ENCODE measurements around the gene TAF11L13. TPM values are rescaled to one million over a fixed set of nuclear protein-coding genes. Genes with fewer than 3 reads are reported as not detected.

TAF11L13 gene
- total and polyA plus RNA-seq, 10 of the 15 experiments (the other 5 are each of a cell fraction or from before 2014, with no cell fraction given), result not detected

GRCh38 chr5:17625686-17626085 is 6.2 kb upstream of the TAF11L13 start:
- SMC1A ChIA-PET (ENCODE audit: uncharacterized antibody, unreplicated experiment), result no interaction called here

DNA sequence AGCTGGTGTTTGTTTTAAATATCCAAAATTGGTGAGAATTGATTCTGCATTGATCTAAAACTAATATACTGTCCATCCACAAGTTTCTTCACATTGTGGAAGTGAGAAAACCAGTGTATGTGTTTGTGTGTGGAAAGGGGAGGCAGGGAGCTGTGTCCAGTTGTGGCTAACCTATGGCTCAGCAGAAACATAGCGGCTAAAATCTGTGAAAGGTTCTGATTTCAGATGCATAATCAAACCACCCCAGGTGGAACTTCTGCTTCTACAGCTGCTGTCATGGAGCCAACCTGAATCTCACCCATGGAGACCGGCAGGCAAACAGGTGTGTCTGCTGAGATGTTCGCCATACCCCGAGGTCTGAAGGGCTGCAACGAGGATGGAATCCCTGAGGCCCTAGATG is 2.3 kb downstream of the TAF11L13 start, which contains the start of gene TAF11L14:
TSS of gene TAF11L14 (plus strand) at position 301 of the 400 bp plus-strand sequence.
- Histone ChIP-seq H3K27ac (ENCODE audit: control insufficient read depth, insufficient read depth) (no peak within 1 kb of the TSS), H4K20me1 (ENCODE audit: control insufficient read depth, insufficient read depth) (no peaks in the 10 kb centered on the region), H3K36me3 (ENCODE audit: control insufficient read depth in 2 of 2, insufficient read depth in 2 of 2, low read length in 1 of 2) (no peaks in the 10 kb centered on the region), H2AFZ (ENCODE audit: control insufficient read depth, low read depth, low read length) (no peak within 1 kb of the TSS), H3K4me1 (ENCODE audit: control insufficient read depth, insufficient read depth, low read length) (no peaks in the 10 kb centered on the region), H3K27me3 (replicated peaks in 1 of 2; ENCODE audit: control insufficient read depth in 2 of 2, insufficient read depth in 2 of 2, low read length in 1 of 2) (no peaks in the 10 kb centered on the region), H3K9me3 (replicated peaks; ENCODE audit: control insufficient read depth, insufficient read depth, low read length) (no peaks in the 10 kb centered on the region), H3K4me2 (ENCODE audit: control insufficient read depth, insufficient read depth) (no peak within 1 kb of the TSS), H3K79me2 (ENCODE audit: control insufficient read depth, insufficient read depth, low read length) (no peaks in the 10 kb centered on the region), H3K9ac (ENCODE audit: control insufficient read depth, insufficient read depth, low read length) (no peak within 1 kb of the TSS), H3K4me3 (no peak within 1 kb of the TSS)
- no peak for FAIRE-seq
- SMC1A ChIA-PET (ENCODE audit: uncharacterized antibody, unreplicated experiment), result no interaction called here
- intact Hi-C loops (cut with micrococcal nuclease; ENCODE audit: unreplicated experiment) (no loop called here), in situ Hi-C loops (cut with MboI) (no loop called here)
- ATAC-seq, result no peak
- 24% methylated on average over 5 of the region's 5 CpGs for WGBS (ENCODE audit: insufficient coverage, insufficient replicate concordance, low lambda C conversion rate, missing lambda C conversion rate)
- DNase-seq (ENCODE audit: low read depth, low spot score), result no peak
- POLR2A ChIA-PET, result no interaction called here
- RAD21 ChIA-PET (ENCODE audit: unreplicated experiment), result no interaction called here
- TF ChIP-seq, protein P1, sequence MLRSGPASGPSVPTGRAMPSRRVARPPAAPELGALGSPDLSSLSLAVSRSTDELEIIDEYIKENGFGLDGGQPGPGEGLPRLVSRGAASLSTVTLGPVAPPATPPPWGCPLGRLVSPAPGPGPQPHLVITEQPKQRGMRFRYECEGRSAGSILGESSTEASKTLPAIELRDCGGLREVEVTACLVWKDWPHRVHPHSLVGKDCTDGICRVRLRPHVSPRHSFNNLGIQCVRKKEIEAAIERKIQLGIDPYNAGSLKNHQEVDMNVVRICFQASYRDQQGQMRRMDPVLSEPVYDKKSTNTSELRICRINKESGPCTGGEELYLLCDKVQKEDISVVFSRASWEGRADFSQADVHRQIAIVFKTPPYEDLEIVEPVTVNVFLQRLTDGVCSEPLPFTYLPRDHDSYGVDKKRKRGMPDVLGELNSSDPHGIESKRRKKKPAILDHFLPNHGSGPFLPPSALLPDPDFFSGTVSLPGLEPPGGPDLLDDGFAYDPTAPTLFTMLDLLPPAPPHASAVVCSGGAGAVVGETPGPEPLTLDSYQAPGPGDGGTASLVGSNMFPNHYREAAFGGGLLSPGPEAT (IDR thresholded peaks at IDR 0.05; ENCODE audit: low read depth), result no peak
- TF ChIP-seq BHLHE40 (IDR thresholded peaks at IDR 0.05; ENCODE audit: borderline replicate concordance in 1 of 2, low read depth in 2 of 2, low read length in 1 of 2), result no peak
- no peak for TF ChIP-seq YBX1 (IDR thresholded peaks at IDR 0.05)
- no peak for TF ChIP-seq SMC3 (IDR thresholded peaks at IDR 0.05; ENCODE audit: borderline replicate concordance, low read length)
- TF ChIP-seq POLR2AphosphoS5 (IDR thresholded peaks at IDR 0.05; ENCODE audit: low read length), result no peak
- no peak for TF ChIP-seq MXI1 (IDR thresholded peaks at IDR 0.05; ENCODE audit: low read depth, low read length)
- no peak for TF ChIP-seq FOS (IDR thresholded peaks at IDR 0.05; ENCODE audit: borderline replicate concordance, extremely low read depth, insufficient read length)
- no peak for TF ChIP-seq RUNX3 (IDR thresholded peaks at IDR 0.05; ENCODE audit: low read length)
- no peak for TF ChIP-seq RFX5 (IDR thresholded peaks at IDR 0.05; ENCODE audit: low read depth, low read length)
- no peak for TF ChIP-seq CBFB (IDR thresholded peaks at IDR 0.05; ENCODE audit: low read depth)
- TF ChIP-seq PML (IDR thresholded peaks at IDR 0.05; ENCODE audit: low read length), result no peak
- no peak for TF ChIP-seq BCL11A (IDR thresholded peaks at IDR 0.05; ENCODE audit: low read depth, low read length)
- no peak for TF ChIP-seq POU2F2 (IDR thresholded peaks at IDR 0.05; ENCODE audit: borderline replicate concordance, low read depth, low read length)
- no peak for TF ChIP-seq ZZZ3 (IDR thresholded peaks at IDR 0.05; ENCODE audit: control insufficient read depth, insufficient read length, low read depth)
- TF ChIP-seq RAD21 (IDR thresholded peaks at IDR 0.05; ENCODE audit: insufficient read depth, low read depth, low read length), result no peak
- no peak for TF ChIP-seq NR2C1 (IDR thresholded peaks at IDR 0.05)
- TF ChIP-seq ZNF384 (IDR thresholded peaks at IDR 0.05; ENCODE audit: borderline replicate concordance, low read depth, low read length), result no peak
- CTCF ChIA-PET, result no interaction called here
- no TSS peak for BruUV-seq (replicated peaks)

More at GRCh38 chr5:17625686-17626085, 6.2 kb upstream of the TAF11L13 start:
- 55% methylated on average over 11 of the region's 11 CpGs for WGBS (ENCODE audit: insufficient coverage, insufficient replicate concordance, low lambda C conversion rate, missing lambda C conversion rate)
- H3K9me3 ChIP-seq (replicated peaks; ENCODE audit: control insufficient read depth, insufficient read depth, low read length), result no peaks in the 10 kb centered on the region
- RAD21 ChIA-PET (ENCODE audit: unreplicated experiment), result no interaction called here
- no peak overlapping the region for H2AFZ ChIP-seq (ENCODE audit: control insufficient read depth, low read depth, low read length)
- CTCF ChIA-PET, result no interaction called here
- POLR2A ChIA-PET, result no interaction called here
- H3K27me3 ChIP-seq (replicated peaks in 1 of 2; ENCODE audit: control insufficient read depth in 2 of 2, insufficient read depth in 2 of 2, low read length in 1 of 2), result no peaks in the 10 kb centered on the region
- FAIRE-seq, result no peak
- H3K4me2 ChIP-seq (ENCODE audit: control insufficient read depth, insufficient read depth), result no peak overlapping the region
- H3K9ac ChIP-seq (ENCODE audit: control insufficient read depth, insufficient read depth, low read length), result no peak overlapping the region
- H3K27ac ChIP-seq (ENCODE audit: control insufficient read depth, insufficient read depth), result no peak overlapping the region
- H4K20me1 ChIP-seq (ENCODE audit: control insufficient read depth, insufficient read depth), result no peaks in the 10 kb centered on the region
- intact Hi-C loops (cut with micrococcal nuclease; ENCODE audit: unreplicated experiment) (no loop called here), in situ Hi-C loops (cut with MboI) (no loop called here)
- no peaks in the 10 kb centered on the region for H3K4me1 ChIP-seq (ENCODE audit: control insufficient read depth, insufficient read depth, low read length)
- TF ChIP-seq NR2C2 (IDR thresholded peaks at IDR 0.05; ENCODE audit: borderline replicate concordance, control insufficient read depth, insufficient read length, low read depth) (no peak), CBX5 (IDR thresholded peaks at IDR 0.05; ENCODE audit: low read depth) (no peak), EGR1 (IDR thresholded peaks at IDR 0.05; ENCODE audit: borderline replicate concordance in 1 of 2, low read depth in 2 of 2, low read length in 2 of 2) (no peak), RAD51 (IDR thresholded peaks at IDR 0.05) (no peak)
- no peak for ATAC-seq
- DNase-seq (ENCODE audit: low read depth, low spot score), result no peak
- H3K36me3 ChIP-seq (ENCODE audit: control insufficient read depth in 2 of 2, insufficient read depth in 2 of 2, low read length in 1 of 2), result no peaks in the 10 kb centered on the region
- no peak overlapping the region for H3K4me3 ChIP-seq
- no peaks in the 10 kb centered on the region for H3K79me2 ChIP-seq (ENCODE audit: control insufficient read depth, insufficient read depth, low read length)
- no TSS peak for BruUV-seq (replicated peaks)
